ENCODE results near the gene PIR.

DNA sequence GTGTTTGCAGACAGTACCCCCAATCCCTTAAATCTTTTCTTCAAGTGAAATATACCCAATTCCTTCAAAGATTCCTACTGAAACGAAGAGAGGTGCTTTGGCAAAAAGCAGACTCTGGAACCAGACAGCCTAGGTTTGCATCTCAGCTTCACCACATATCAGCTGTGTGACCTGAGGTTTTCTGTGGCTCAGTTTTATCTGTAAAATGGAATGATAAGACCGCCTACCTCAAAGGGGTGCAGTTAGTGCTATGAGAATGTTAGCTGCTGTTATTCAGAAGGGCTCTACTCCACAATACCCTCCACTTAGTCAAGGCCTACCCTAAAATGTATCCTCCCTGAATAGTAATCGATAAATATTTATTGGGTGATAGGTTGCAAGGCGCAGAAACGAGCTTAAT is 664 bp downstream of the PIR start:
- TF ChIP-seq EZH2 (IDR thresholded peaks at IDR 0.05; ENCODE audit: borderline replicate concordance) (no peak), CTCF (IDR thresholded peaks at IDR 0.05; ENCODE audit: poor library complexity) (no peak), EZH2phosphoT487 (IDR thresholded peaks at IDR 0.05; ENCODE audit: low read depth, severe bottlenecking, unreplicated experiment) (no peak)

Measured in hepatocyte (in vitro differentiated cells).